Dendritic cell treated with granulocyte-macrophage colony-stimulating factor and Interleukin-4, amounts not matched to agents 40 ng/mL and 50 ng/mL, for 4 days (primary cell): ENCODE data around the gene DMD.

Source experiments
- H3K27ac Mint-ChIP-seq: one replicate; pipeline ENCODE4 v1.8.0; 2022; ENCODE audit warnings: mild to moderate bottlenecking, mixed read lengths
- H3K27me3 Mint-ChIP-seq: one replicate; pipeline ENCODE4 v1.8.0; 2022; ENCODE audit warnings: mild to moderate bottlenecking, mixed read lengths
- H3K36me3 Mint-ChIP-seq: one replicate; pipeline ENCODE4 v1.8.0; 2022; ENCODE audit warnings: low read depth, mixed read lengths
- H3K4me1 Mint-ChIP-seq: one replicate; pipeline ENCODE4 v1.8.0; 2022; ENCODE audit warnings: low read depth, mixed read lengths
- H3K4me3 Mint-ChIP-seq: one replicate; pipeline ENCODE4 v1.8.0; 2022; ENCODE audit warnings: mild to moderate bottlenecking, moderate library complexity, mixed read lengths
- H3K9me3 Mint-ChIP-seq: one replicate; pipeline ENCODE4 v1.8.0; 2022; ENCODE audit warnings: mixed read lengths
- intact Hi-C: fragments of 100-400 bp; cut with micrococcal nuclease; formaldehyde crosslinking; loops from one replicate; pipeline ENCODE4 v1.15.0; 2022

DMD gene

GRCh38 chrX:31847773-31848172 is 1363.6 kb downstream of the DMD start:
- Mint-ChIP-seq H3K27me3 (no peaks in the 10 kb centered on the region), H3K27ac (no peak overlapping the region), H3K4me3 (no peak overlapping the region), H3K4me1 (no peaks in the 10 kb centered on the region), H3K36me3 (no peaks in the 10 kb centered on the region), H3K9me3 (no peaks in the 10 kb centered on the region)
- intact Hi-C loops: no loop called here

DNA sequence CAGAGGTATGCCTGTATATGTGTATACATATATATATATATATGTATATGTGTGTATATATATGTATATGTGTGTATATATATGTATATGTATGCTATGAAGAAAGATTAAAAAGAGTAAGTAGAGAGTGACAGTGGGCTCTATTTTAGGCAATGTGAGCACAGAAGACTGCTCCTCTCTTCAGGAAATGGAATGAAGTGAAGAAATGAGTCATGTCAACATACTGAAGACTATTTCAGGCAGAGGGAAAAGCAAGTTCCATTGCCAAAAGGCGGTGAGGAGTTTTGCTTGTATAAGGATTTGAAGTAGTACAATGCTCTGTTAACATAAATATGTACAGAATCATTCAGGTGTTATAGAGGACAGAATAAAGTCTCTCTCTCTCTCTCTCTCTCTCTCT is 1366.3 kb downstream of the DMD start:
- no peaks in the 10 kb centered on the region for H3K4me1 Mint-ChIP-seq
- H3K36me3 Mint-ChIP-seq: no peaks in the 10 kb centered on the region
- H3K4me3 Mint-ChIP-seq: no peak overlapping the region
- no peaks in the 10 kb centered on the region for H3K27me3 Mint-ChIP-seq
- H3K27ac Mint-ChIP-seq: no peak overlapping the region
- intact Hi-C loops: no loop called here
- no peaks in the 10 kb centered on the region for H3K9me3 Mint-ChIP-seq

DNA sequence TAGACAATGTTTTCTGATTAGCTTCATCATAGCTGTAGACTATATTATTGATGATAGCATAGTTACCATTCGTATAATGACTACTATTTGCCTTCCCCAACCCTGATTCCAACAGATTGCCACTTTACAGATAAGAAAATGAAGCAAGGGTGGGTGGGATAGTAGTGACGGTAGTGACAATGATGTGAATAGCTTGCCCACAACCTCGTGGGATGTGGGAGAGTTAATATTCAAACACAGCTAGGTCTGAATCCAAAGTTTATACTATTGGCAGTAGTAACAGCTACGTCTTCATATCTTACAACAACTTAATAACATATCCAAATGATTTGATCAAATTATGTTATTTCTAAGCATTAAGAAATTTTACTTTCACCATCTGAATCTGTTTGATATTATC is 1372.7 kb downstream of the DMD start:
- H3K36me3 Mint-ChIP-seq: no peaks in the 10 kb centered on the region
- H3K4me3 Mint-ChIP-seq: no peak overlapping the region
- no peak overlapping the region for H3K27ac Mint-ChIP-seq
- intact Hi-C loops: no loop called here
- H3K9me3 Mint-ChIP-seq: no peaks in the 10 kb centered on the region
- no peaks in the 10 kb centered on the region for H3K27me3 Mint-ChIP-seq
- no peaks in the 10 kb centered on the region for H3K4me1 Mint-ChIP-seq

DNA sequence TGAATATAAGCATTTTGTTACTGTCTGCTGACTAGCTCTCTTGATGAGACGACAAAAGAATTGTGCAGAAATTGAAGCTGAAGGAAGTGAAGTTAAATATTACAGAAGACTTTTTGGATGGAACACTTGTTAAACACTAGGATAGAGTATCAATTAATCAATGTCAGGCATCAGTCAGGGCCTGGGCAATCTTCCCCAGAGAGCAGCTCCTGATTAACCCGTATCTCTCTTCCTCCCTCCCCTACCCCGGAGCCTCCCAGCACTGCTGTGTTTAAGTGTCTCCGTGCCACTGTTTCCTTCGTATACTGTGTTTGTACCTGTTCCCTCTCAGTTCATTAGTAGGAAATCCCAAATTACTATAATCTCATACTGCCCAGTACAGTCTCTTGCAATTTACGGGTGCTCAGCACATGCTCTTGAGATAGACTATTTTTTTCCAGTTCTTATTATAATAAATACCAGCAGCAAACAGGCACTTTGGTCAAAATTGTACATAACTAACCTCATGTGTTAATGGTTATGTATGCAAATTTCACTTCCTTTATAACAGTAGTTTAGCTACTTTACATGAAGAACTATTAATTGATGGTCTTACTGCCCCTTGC is 1373.8 kb downstream of the DMD start:
- H3K9me3 Mint-ChIP-seq: no peaks in the 10 kb centered on the region
- intact Hi-C loops: no loop called here
- no peak overlapping the region for H3K4me3 Mint-ChIP-seq
- H3K27ac Mint-ChIP-seq: no peak overlapping the region
- H3K27me3 Mint-ChIP-seq: no peaks in the 10 kb centered on the region
- H3K4me1 Mint-ChIP-seq: no peaks in the 10 kb centered on the region
- no peaks in the 10 kb centered on the region for H3K36me3 Mint-ChIP-seq

DNA sequence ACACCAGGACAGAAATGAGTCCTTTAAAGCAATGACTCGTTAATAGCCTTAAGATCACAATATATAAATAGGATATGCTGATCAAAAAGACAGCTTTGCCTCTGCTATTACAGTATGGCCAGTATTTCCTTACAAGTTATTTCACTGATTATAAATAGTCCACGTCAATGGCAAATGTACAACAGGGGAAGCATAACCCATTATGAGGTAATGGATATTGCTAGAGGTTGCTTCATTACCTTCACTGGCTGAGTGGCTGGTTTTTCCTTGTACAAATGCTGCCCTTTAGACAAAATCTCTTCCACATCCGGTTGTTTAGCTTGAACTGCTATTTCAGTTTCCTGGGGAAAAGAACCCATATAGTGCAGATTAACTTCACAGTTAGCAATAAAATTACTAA is 1374.9 kb downstream of the DMD start:
- H3K9me3 Mint-ChIP-seq: no peaks in the 10 kb centered on the region
- no peak overlapping the region for H3K27ac Mint-ChIP-seq
- H3K4me3 Mint-ChIP-seq: no peak overlapping the region
- intact Hi-C loops: no loop called here
- H3K36me3 Mint-ChIP-seq: no peaks in the 10 kb centered on the region
- H3K4me1 Mint-ChIP-seq: no peaks in the 10 kb centered on the region
- no peaks in the 10 kb centered on the region for H3K27me3 Mint-ChIP-seq

DNA sequence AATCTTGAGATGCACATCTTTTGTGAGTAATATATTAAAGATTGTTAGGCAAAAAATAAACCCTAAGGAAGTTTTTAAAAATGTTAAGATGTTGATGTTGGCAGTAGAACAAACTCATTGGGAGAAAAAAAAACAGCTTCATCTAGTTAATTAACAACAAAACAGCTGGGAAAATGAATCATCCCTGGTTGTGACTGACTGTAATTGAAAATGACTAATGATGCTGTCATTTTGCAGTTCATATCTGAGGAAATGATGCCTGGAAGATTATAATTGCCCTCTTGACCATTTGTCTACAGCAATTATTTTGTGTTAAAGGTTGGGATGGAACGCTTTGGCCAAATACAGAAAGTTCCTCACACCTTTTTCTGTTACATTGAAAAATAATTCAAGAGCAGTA is 1379.1 kb downstream of the DMD start:
- H3K9me3 Mint-ChIP-seq: no peaks in the 10 kb centered on the region
- intact Hi-C loops: no loop called here
- H3K4me1 Mint-ChIP-seq: no peaks in the 10 kb centered on the region
- H3K27ac Mint-ChIP-seq: no peak overlapping the region
- H3K27me3 Mint-ChIP-seq: no peaks in the 10 kb centered on the region
- H3K36me3 Mint-ChIP-seq: no peaks in the 10 kb centered on the region
- no peak overlapping the region for H3K4me3 Mint-ChIP-seq

- no peak overlapping the region for H3K4me3 Mint-ChIP-seq
- no peaks in the 10 kb centered on the region for H3K27me3 Mint-ChIP-seq
- no peaks in the 10 kb centered on the region for H3K4me1 Mint-ChIP-seq
- H3K36me3 Mint-ChIP-seq: no peaks in the 10 kb centered on the region
- intact Hi-C loops: no loop called here
- H3K27ac Mint-ChIP-seq: no peak overlapping the region
- H3K9me3 Mint-ChIP-seq: no peaks in the 10 kb centered on the region
Measured at GRCh38 chrX:31820430-31821210, 1390.7 kb downstream of the DMD start.

DNA sequence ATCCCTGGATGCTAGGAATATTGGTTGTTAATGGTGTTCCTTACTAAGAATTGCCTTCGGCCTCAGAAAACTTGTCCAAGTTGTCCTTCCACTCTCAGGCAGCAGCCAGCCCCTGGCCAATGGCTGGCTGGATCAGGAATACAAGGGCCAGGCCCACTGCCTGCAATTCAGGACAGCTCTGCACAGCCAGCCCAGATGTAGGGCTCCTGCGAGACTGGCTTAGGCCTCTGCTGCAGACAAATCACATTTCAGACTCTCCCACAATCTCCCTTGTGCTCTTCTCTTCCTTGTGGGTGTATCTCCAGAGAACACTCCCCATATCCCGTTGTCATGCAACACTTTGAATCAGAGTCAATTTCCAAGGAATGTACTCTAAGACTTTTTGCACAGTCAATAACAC is 1391.9 kb downstream of the DMD start:
- H3K27me3 Mint-ChIP-seq: no peaks in the 10 kb centered on the region
- no peaks in the 10 kb centered on the region for H3K4me1 Mint-ChIP-seq
- no peak overlapping the region for H3K27ac Mint-ChIP-seq
- no peak overlapping the region for H3K4me3 Mint-ChIP-seq
- H3K9me3 Mint-ChIP-seq: no peaks in the 10 kb centered on the region
- intact Hi-C loops: no loop called here
- H3K36me3 Mint-ChIP-seq: no peaks in the 10 kb centered on the region

GRCh38 chrX:31811106-31811505 is 1400.2 kb downstream of the DMD start:
- no peak overlapping the region for H3K4me3 Mint-ChIP-seq

GRCh38 chrX:31808357-31808756 is 1403.0 kb downstream of the DMD start:
- intact Hi-C loops: no loop called here
- Mint-ChIP-seq H3K27ac (no peak overlapping the region), H3K36me3 (no peaks in the 10 kb centered on the region), H3K9me3 (peaks cover 10% of the 10 kb centered on the region), H3K4me3 (no peak overlapping the region), H3K27me3 (no peaks in the 10 kb centered on the region), H3K4me1 (no peaks in the 10 kb centered on the region)

More at GRCh38 chrX:31811106-31811505, 1400.2 kb downstream of the DMD start:
- H3K27me3 Mint-ChIP-seq: no peaks in the 10 kb centered on the region
- H3K36me3 Mint-ChIP-seq: no peaks in the 10 kb centered on the region
- no peaks in the 10 kb centered on the region for H3K4me1 Mint-ChIP-seq
- no peaks in the 10 kb centered on the region for H3K9me3 Mint-ChIP-seq
- intact Hi-C loops: no loop called here
- H3K27ac Mint-ChIP-seq: no peak overlapping the region

- Mint-ChIP-seq H3K4me3 (no peak overlapping the region), H3K4me1 (no peaks in the 10 kb centered on the region), H3K36me3 (no peaks in the 10 kb centered on the region), H3K27me3 (no peaks in the 10 kb centered on the region), H3K9me3 (peaks cover 10% of the 10 kb centered on the region), H3K27ac (no peak overlapping the region)
- intact Hi-C loops: no loop called here
Measured at GRCh38 chrX:31807165-31807564, 1404.2 kb downstream of the DMD start.

- no peak overlapping the region for H3K27ac Mint-ChIP-seq
- peaks cover 10% of the 10 kb centered on the region for H3K9me3 Mint-ChIP-seq
- H3K36me3 Mint-ChIP-seq: no peaks in the 10 kb centered on the region
- no peaks in the 10 kb centered on the region for H3K4me1 Mint-ChIP-seq
- intact Hi-C loops: no loop called here
- no peaks in the 10 kb centered on the region for H3K27me3 Mint-ChIP-seq
- H3K4me3 Mint-ChIP-seq: no peak overlapping the region
Measured at GRCh38 chrX:31805781-31806180, 1405.6 kb downstream of the DMD start.

DNA sequence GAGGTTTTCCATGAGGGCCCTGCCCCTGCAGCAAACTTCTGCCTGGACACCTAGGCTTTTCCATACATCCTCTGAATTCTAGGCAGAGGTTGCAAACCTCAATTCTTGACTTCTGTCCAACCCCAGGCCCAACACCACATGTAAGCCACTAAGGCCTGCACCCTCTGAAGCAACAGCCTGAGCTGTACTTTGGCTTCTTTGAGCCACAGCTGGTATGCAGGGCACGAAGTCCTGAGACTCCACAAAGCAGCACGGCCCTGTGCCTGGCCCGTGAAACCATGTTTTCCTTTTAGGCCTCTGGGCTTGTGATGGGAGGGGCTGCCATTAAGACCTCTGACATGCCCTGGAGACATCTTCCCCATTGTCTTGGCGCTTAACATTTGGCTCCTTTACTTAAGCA is 1411.1 kb downstream of the DMD start:
- H3K27me3 Mint-ChIP-seq: no peaks in the 10 kb centered on the region
- peaks cover 32% of the 10 kb centered on the region for H3K9me3 Mint-ChIP-seq
- H3K4me1 Mint-ChIP-seq: no peaks in the 10 kb centered on the region
- no peak overlapping the region for H3K27ac Mint-ChIP-seq
- H3K4me3 Mint-ChIP-seq: no peak overlapping the region
- H3K36me3 Mint-ChIP-seq: no peaks in the 10 kb centered on the region
- intact Hi-C loops: no loop called here

- H3K4me1 Mint-ChIP-seq: no peaks in the 10 kb centered on the region
- H3K4me3 Mint-ChIP-seq: no peak overlapping the region
- H3K9me3 Mint-ChIP-seq: peaks cover 22% of the 10 kb centered on the region
- no peak overlapping the region for H3K27ac Mint-ChIP-seq
- H3K36me3 Mint-ChIP-seq: no peaks in the 10 kb centered on the region
- H3K27me3 Mint-ChIP-seq: no peaks in the 10 kb centered on the region
- intact Hi-C loops: no loop called here
Measured at GRCh38 chrX:31796624-31797023, 1414.7 kb downstream of the DMD start.

- Mint-ChIP-seq H3K27ac (no peak overlapping the region), H3K36me3 (no peaks in the 10 kb centered on the region), H3K4me3 (no peak overlapping the region), H3K27me3 (no peaks in the 10 kb centered on the region), H3K4me1 (no peaks in the 10 kb centered on the region), H3K9me3 (peaks cover 14% of the 10 kb centered on the region)
- intact Hi-C loops: no loop called here
Measured at GRCh38 chrX:31747411-31747810, 1463.9 kb downstream of the DMD start.
